AG04449 (cell line): ENCODE measurements around the gene PDE1C.

Experiments
- CTCF ChIA-PET: fragments of 350-600 bp; formaldehyde crosslinking; extraction: SDS; loops from one replicate; lab custom pipeline; 2021; ENCODE audit warnings: antibody characterized with exemption; lab: Yijun Ruan, JAX
- POLR2A ChIA-PET: fragments of 400-600, 350-600 bp; formaldehyde crosslinking; extraction: SDS; loops from one replicate; lab custom pipeline; 2020; ENCODE audit warnings: antibody characterized with exemption, inconsistent platforms; lab: Yijun Ruan, JAX
- DNase-seq: peaks from one replicate; pipeline ENCODE4 v3.0.0-alpha.2; 2010; ENCODE audit warnings: low read depth, low spot score
- H3K4me3 ChIP-seq: 2 replicates; pipeline ENCODE4 v1.5.1; 2011; ENCODE audit warnings: low read depth, mild to moderate bottlenecking, control low read depth, low read length
- TF ChIP-seq, protein P1 (sequence below): IDR thresholded peaks from one replicate; pipeline ENCODE4 v1.5.1; 2011; ENCODE audit warnings: mild to moderate bottlenecking, moderate library complexity, low read length, control low read depth, inconsistent platforms; ENCODE audit not compliant: insufficient read depth; ENCODE audit errors: missing control alignments

Gene PDE1C

DNA sequence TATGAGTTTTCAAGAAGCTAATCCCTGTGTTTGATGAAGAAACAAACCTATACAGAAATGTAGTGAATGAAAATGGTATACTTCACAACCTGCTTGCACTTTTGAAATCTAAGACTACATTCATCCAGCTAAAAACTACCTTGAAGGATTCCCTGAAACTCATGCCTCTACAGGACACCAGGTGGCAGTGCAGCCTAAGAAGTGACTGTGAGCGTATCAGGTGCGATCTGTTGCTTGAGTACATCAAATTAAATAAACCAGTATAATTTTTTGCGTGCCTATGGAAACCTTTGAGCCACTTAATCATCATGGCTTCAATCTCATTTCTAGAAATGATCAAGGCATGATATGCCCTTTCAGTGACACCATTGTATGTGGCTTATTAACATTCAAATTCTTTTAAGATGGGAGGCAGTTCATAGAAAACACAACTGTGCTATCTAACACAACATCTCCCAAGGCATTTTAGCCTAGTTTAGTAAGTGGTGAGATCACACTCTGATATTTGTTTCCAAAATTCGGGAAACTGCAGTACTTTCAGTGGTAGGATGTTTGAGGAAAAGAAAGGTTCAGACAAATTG, 325.8 kb downstream of the PDE1C start:
- no peak overlapping the region for H3K4me3 ChIP-seq
- DNase-seq: peak; percentile 29
- ChIA-PET CTCF (interaction anchor here (0.7 to 6.5 kb wide), 32 partner anchors 10 to 742 kb away, joined by 3 to 206 read pairs (median 3); no protein-coding TSS in a partner anchor), POLR2A (no interaction called here)
- TF ChIP-seq, protein P1, sequence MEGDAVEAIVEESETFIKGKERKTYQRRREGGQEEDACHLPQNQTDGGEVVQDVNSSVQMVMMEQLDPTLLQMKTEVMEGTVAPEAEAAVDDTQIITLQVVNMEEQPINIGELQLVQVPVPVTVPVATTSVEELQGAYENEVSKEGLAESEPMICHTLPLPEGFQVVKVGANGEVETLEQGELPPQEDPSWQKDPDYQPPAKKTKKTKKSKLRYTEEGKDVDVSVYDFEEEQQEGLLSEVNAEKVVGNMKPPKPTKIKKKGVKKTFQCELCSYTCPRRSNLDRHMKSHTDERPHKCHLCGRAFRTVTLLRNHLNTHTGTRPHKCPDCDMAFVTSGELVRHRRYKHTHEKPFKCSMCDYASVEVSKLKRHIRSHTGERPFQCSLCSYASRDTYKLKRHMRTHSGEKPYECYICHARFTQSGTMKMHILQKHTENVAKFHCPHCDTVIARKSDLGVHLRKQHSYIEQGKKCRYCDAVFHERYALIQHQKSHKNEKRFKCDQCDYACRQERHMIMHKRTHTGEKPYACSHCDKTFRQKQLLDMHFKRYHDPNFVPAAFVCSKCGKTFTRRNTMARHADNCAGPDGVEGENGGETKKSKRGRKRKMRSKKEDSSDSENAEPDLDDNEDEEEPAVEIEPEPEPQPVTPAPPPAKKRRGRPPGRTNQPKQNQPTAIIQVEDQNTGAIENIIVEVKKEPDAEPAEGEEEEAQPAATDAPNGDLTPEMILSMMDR: peak; percentile 76

DNA sequence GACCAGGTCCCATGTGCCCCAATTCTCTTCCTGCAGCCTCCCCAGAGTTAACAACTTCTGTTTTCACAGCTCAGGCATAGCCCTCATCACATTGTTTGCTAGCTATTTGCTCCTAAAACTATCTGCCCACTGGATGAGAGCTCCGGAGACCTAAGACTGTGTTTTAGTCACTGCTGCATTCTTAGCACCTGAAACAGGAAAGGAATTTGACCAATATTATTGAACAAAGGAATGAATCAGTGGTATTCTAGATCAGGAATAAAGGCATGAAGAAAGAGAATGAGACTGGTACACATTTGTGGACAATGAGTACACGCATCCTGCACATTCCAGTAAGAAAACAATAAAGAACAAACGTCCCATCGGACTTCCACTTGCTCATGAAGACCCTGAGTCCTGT, 328.4 kb downstream of the PDE1C start:
- DNase-seq: no peak
- H3K4me3 ChIP-seq: no peak overlapping the region
- CTCF ChIA-PET: interaction anchor here (0.8 to 6.3 kb wide), 4 partner anchors 15 to 606 kb away, joined by 3 to 65 read pairs (median 7); no protein-coding TSS in a partner anchor
- TF ChIP-seq, protein P1: no peak
- POLR2A ChIA-PET: no interaction called here

DNA sequence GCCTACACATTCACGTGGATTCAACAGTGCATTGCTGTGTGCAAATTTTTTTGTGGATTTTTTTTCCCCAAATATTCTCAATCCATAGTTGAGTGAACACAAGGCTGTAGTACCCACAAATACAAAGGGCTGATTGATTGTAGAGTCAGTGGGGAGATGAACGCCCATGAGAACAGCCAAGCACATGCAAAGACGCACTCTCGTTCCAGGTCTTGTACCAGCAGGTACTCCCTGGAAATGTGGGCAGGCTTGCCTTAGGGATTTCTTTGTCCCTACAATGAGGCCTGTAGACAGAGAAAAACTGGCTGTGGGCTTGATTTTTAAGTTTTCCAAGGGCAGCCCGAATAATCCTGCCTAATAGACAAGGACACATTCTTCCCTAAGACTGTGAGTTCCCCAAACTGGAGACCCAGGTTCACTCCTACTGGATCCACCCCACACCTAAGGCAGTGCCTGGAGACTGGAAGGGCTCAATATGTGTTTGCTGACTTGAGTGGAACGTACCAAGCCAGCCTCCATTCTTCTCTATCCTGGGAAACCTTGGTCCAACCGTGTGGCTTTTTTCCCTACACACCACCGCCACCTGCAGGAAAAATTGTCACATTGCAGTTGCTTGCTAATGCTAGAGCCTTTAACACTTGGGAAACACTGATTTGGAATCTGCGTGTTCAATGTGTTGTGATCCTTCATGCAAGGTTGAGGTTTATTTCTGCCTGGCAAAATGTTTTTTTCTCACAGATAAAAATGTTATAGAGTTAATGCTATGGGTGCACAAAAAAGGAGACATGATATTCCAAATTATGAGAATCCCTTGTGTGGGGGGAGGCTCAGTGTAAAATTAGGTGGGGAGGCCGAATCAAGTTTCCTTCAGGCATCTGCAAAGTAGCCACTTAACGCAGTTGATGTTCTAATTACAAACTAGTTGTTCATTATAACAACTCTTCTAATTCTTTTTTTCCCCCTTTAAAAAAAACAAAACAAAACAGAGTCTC, 333.9 kb downstream of the PDE1C start:
- DNase-seq: no peak
- TF ChIP-seq, protein P1: peak; percentile 81
- POLR2A ChIA-PET: interaction anchor here (0.7 kb wide), 1 partner anchor 8 kb away, joined by 3 read pairs; no protein-coding TSS in a partner anchor
- H3K4me3 ChIP-seq: no peak overlapping the region
- CTCF ChIA-PET: interaction anchor here (0.6 to 6.3 kb wide), 15 partner anchors 8 to 798 kb away, joined by 3 to 65 read pairs (median 5); no protein-coding TSS in a partner anchor

DNA sequence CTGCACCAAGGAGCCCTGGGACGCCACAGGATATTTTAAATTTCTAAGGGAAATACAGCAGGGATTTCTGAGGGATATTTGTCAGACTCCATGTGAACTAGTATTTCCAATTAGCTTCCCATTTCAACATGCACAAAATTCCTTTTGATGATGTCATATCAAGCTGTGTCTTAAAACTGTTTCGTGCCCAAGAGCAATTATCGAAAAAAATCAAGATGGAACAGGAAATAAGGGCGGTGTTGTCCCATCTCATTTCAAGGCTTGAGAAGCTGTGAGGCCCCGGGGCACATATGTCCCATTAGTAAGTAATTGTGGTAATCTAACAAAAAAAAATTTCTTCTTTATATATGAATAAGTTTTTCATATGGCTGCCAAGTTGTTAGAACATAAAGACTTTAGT, 335.8 kb downstream of the PDE1C start:
- ChIA-PET POLR2A (no interaction called here), CTCF (interaction anchor here (0.8 to 2.3 kb wide), 12 partner anchors 10 to 472 kb away, joined by 3 to 11 read pairs (median 4); no protein-coding TSS in a partner anchor)
- no peak overlapping the region for H3K4me3 ChIP-seq
- no peak for DNase-seq
- TF ChIP-seq, protein P1: no peak

DNA sequence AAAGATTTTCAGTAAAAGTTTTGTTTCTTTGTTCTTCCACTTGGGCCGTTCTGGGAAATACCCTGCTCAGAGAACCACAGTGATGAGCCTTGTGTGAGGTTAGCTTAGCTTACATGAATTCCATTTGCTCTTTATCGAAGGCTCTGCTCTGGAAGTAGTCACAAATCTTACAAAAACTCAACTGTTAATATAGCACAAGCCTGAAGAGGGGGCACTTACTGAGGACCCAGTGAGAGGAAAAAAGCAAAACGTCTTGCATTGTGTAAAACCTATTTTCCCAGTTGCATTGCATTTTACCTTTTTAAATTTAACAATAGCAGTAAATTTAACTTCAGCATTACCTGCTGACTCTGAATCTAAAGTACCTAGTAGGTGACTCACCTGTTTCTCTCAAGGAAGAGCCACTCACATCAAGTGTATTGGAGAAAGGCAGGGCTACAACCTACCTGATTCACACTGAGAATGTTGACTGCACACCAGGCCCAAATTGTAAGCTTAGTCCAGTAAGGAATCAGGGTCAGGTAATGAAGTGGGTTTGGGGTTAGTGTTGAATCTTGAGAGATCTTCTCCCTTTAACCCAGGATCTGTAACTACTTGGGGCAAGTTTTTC, 340.9 kb downstream of the PDE1C start:
- TF ChIP-seq, protein P1: peak; percentile 1
- ChIA-PET CTCF (interaction anchor here (0.9 to 2.1 kb wide), 4 partner anchors 9 to 620 kb away, joined by 3 to 8 read pairs (median 4); no protein-coding TSS in a partner anchor), POLR2A (no interaction called here)
- H3K4me3 ChIP-seq: no peak overlapping the region
- DNase-seq: no peak
